Transverse colon (tissue), 4 donors: ENCODE measurements around the gene WDR74. TPM values are rescaled to one million over a fixed set of nuclear protein-coding genes. Genes with fewer than 3 reads are reported as not detected.

ENCODE experiments used
- DNase-seq: peaks from one replicate; pipeline ENCODE4 v3.0.0-alpha.2; 2019
- H3K27ac ChIP-seq, 4 donors: fragments of 200-600 bp; sonication (generic); 2 replicates each; pipeline ENCODE4 v1.5.1; 2016 to 2018; ENCODE audit warnings: inconsistent platforms in 4 of 4
- H3K27me3 ChIP-seq: fragments of 200-600 bp; sonication (generic); 2 replicates; pipeline ENCODE4 v1.5.1; 2017; ENCODE audit warnings: inconsistent platforms
- H3K36me3 ChIP-seq, 4 donors: fragments of 200-600 bp; sonication (generic); 2 replicates each; pipeline ENCODE4 v1.5.1; 2017 to 2019; ENCODE audit warnings: inconsistent platforms in 4 of 4
- H3K4me1 ChIP-seq, 4 donors: fragments of 200-600 bp; sonication (generic); 2 replicates each; pipeline ENCODE4 v1.5.1; 2017 to 2020; ENCODE audit warnings: inconsistent platforms in 4 of 4
- H3K4me3 ChIP-seq, 4 donors: fragments of 200-600 bp; sonication (generic); 1 replicate in 1 of 4; 2 replicates in 3 of 4; pipeline versions ENCODE4 v1.5.1 to v1.6.1; 2017 to 2019; ENCODE audit warnings: inconsistent platforms in 4 of 4
- H3K9me3 ChIP-seq, 2 donors: fragments of 200-600 bp; sonication (generic); 2 replicates each; pipeline ENCODE4 v1.5.1; 2017 to 2019; ENCODE audit warnings: inconsistent platforms in 2 of 2
- CTCF ChIP-seq, 5 experiments: fragments of 200-600 bp in 3 of 5; fragments of 450-650 bp in 2 of 5; sonication (generic) in 3 of 5; IDR thresholded peaks; 1 replicate in 2 of 5; 2 replicates in 3 of 5; pipeline ENCODE4 v1.5.1; 2016 to 2017; ENCODE audit warnings: antibody characterized with exemption in 5 of 5, inconsistent platforms in 3 of 5, mild to moderate bottlenecking in 2 of 5, moderate library complexity in 1 of 5
- EP300 ChIP-seq: sonication (generic); formaldehyde crosslinking; IDR thresholded peaks from one replicate; pipeline ENCODE4 v1.6.1; 2017; ENCODE audit warnings: antibody characterized with exemption, low read depth
- POLR2A ChIP-seq: fragments of 450-650 bp; IDR thresholded peaks from one replicate; pipeline ENCODE4 v1.6.1; 2016; ENCODE audit warnings: antibody characterized with exemption, mild to moderate bottlenecking, moderate library complexity
- POLR2AphosphoS5 ChIP-seq, 3 donors: sonication (generic); formaldehyde crosslinking; IDR thresholded peaks; one replicate each; pipeline ENCODE4 v1.6.1; 2016; ENCODE audit warnings: antibody characterized with exemption in 3 of 3
- WGBS, 2 donors: methylation state at CpG; one replicate each; pipeline ENCODE4 v1.1.5; 2018; ENCODE audit warnings: low coverage in 1 of 2; 5-methylcytosine and 5-hydroxymethylcytosine counted together
- in situ Hi-C, 4 donors: fragments of 200-750 bp; cut with MboI; loops; one replicate each; pipeline versions ENCODE4 v1.15.0 to v1.15.1; 2017; ENCODE audit warnings: low sequenced_read_pairs in 3 of 4, low pct_ligation_motif_present in 1 of 4, low pct_unique_long_range_greater_than_20kb in 1 of 4
- intact Hi-C: fragments of 100-400 bp; cut with DNase I; formaldehyde crosslinking; loops from one replicate; pipeline ENCODE4 v1.15.1; 2023; ENCODE audit warnings: low total_unique reads
- total RNA-seq, 4 donors: library from RNA; depleted of rRNA; stranded (reverse); fragments of >200 nt; gene quantifications; one replicate each; pipeline ENCODE4 v1.1.0, GENCODE V29; 2016

Gene WDR74
- total RNA-seq, 4 donors from 2014 or later: 25.3 to 37.8 (median 27.6) TPM

DNA sequence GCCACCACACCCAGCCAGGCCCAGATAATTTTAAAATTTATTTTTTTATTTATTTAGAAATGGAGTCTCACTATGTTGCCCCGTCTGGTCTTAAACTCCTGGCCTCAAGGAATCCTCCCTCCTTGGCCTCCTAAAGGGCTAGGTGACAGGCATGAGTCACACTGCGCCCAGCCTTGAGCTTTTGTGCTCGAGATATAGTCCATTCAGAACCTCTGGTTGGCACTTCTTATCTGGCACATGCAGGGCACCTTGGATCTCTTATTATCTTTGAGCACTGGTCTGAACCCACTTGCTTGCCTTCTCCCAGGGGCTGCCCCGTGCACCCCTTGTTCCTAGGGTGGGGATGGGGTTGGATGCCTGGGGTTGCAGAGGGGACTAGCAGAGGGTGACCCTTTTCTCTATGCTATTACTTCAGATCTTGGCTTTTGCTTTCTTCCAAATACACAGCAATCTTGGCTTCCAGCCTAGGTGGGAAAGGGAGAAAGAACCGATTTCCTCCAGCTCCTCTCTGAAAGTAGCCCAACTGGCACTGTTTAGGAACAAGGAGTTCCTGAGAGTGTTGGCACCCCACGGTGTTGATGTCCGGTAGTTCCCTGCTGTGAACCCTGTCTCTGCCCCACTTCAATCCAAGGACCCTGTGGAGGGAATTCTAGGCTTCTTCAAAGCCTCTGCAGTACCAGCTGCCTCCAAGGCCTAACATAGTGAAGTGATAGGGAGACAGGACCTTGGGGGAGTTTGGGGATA, 40.0 kb upstream of the WDR74 start:
- Histone ChIP-seq H3K4me3 (peak overlapping the region in 1 of 4 donors; percentile 88), H3K9me3 (no peaks in the 10 kb centered on the region), H3K36me3 (peaks cover 0 to 17% (median 5%) of the 10 kb centered on the region in 4 donors), H3K27ac (peak overlapping the region; percentile 96 to 100 (median 98)), H3K4me1 (peaks cover 32 to 44% (median 39%) of the 10 kb centered on the region in 4 donors), H3K27me3 (no peaks in the 10 kb centered on the region)
- in situ Hi-C loops: loop anchor here in 1 of 4 donors (25.0 kb wide), 1 partner anchor 492 kb away; no protein-coding TSS in a partner anchor
- no peak for TF ChIP-seq POLR2AphosphoS5 (IDR thresholded peaks at IDR 0.05)
- TF ChIP-seq POLR2A: no peak
- no peak for TF ChIP-seq EP300
- TF ChIP-seq CTCF (IDR thresholded peaks at IDR 0.05): no peak
- DNase-seq: no peak
- 73 to 100% methylated on average over 2 to 7 of the region's 7 CpGs for WGBS, 2 donors
- intact Hi-C loops: no loop called here

- H3K27me3 ChIP-seq: no peaks in the 10 kb centered on the region
- no peaks in the 10 kb centered on the region for H3K36me3 ChIP-seq
- H3K27ac ChIP-seq: no peak overlapping the region
- WGBS, 2 donors: 92% methylated on average over 1 to 6 of the region's 6 CpGs
- in situ Hi-C loops (loop anchor here in 1 of 4 donors (25.0 kb wide), 1 partner anchor 489 kb away; no protein-coding TSS in a partner anchor), intact Hi-C loops (no loop called here)
- DNase-seq: no peak
- no peaks in the 10 kb centered on the region for H3K9me3 ChIP-seq
- TF ChIP-seq EP300 (no peak), CTCF (IDR thresholded peaks at IDR 0.05) (no peak), POLR2A (no peak), POLR2AphosphoS5 (IDR thresholded peaks at IDR 0.05) (no peak)
- H3K4me1 ChIP-seq: peaks cover 9 to 18% (median 14%) of the 10 kb centered on the region in 4 donors
- H3K4me3 ChIP-seq: no peak overlapping the region
Observed at GRCh38 chr11:62876712-62877111, 37.3 kb upstream of the WDR74 start.

DNA sequence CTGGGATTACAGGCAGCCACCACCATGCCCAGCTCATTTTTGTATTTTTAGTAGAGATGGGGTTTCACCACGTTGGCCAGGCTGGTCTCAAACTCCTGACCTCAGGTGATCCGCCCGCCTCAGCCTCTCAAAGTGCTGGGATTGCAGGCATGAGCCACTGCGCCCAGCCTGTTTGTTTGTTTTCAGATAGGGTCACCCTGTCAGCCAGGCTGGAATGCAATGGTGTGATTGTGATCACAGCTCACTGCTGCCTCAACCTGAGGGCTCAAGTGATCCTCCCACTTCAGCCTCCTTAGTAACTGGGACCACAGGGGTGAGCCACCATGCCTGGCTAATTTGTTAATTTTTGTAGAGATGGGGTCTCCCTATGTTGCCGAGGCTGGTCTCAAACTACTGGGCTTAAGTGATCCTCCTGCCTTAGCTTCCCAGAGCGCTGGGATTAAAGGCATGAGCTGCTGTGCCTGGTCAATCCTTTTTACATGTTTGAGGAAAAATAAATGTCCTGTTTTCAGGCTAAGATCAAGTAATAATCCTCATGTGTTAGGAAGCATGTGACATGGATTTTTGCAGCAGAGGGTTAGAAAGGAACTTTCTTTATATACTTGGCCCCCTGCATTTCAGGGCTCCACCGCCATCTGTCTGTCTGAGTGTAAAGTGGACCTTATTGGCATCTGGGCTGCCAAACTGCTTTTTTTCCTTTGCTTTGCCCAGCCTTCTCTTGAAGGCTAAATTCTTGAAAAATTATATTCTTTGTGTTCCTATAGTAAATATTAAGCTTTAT, 36.5 kb upstream of the WDR74 start:
- 87% methylated on average over 7 of the region's 7 CpGs; no CpG with 5 or more reads in 1 of the 2 donors for WGBS, 2 donors

More for the DNA sequence above, 36.5 kb upstream of the WDR74 start:
- Histone ChIP-seq H3K27me3 (no peaks in the 10 kb centered on the region), H3K9me3 (no peaks in the 10 kb centered on the region), H3K4me3 (no peak overlapping the region), H3K27ac (no peak overlapping the region), H3K36me3 (no peaks in the 10 kb centered on the region), H3K4me1 (peaks cover 9 to 18% (median 13%) of the 10 kb centered on the region in 4 donors)
- no peak for DNase-seq
- no peak for TF ChIP-seq POLR2AphosphoS5 (IDR thresholded peaks at IDR 0.05)
- no peak for TF ChIP-seq CTCF (IDR thresholded peaks at IDR 0.05)
- no peak for TF ChIP-seq EP300
- TF ChIP-seq POLR2A: no peak
- in situ Hi-C loops: loop anchor here in 1 of 4 donors (25.0 kb wide), 1 partner anchor 489 kb away; no protein-coding TSS in a partner anchor
- intact Hi-C loops: no loop called here
